Measurements from ENCODE around the gene PSTPIP2. TPM values are rescaled to one million over a fixed set of nuclear protein-coding genes. Genes with fewer than 3 reads are reported as not detected.
"Not testable (repeated sequence)": the region's sequence is repeated elsewhere in the genome, so short reads cannot be mapped to it uniquely, and the experiment has no call there.

PSTPIP2 gene
- total and polyA plus RNA-seq, 2 experiments from 2014 or later, result 11.9 to 24.5 TPM

GRCh38 chr18:46095532-46095931 lies 23.5 kb upstream of the PSTPIP2 start:
- Histone ChIP-seq H4K20me1 (ENCODE audit: insufficient read depth, poor library complexity, severe bottlenecking) (peaks cover 22% of the 10 kb centered on the region), H3K4me2 (peak overlapping the region; percentile 75)
- 98% methylated on average over 10 of the region's 10 CpGs for whole genome bisulfite sequencing (ENCODE audit: low lambda C conversion rate, missing lambda C conversion rate)

GRCh38 chr18:46088501-46088900 lies 16.4 kb upstream of the PSTPIP2 start:
- Histone ChIP-seq H3K4me1 (ENCODE audit: insufficient read depth) (peaks cover 23% of the 10 kb centered on the region), H3K79me2 (peaks cover 58% of the 10 kb centered on the region), H3K27ac (peak overlapping the region; percentile 81), H3K4me2 (peak overlapping the region; percentile 39), H3K36me3 (replicated peaks; ENCODE audit: insufficient read depth, low read depth) (peaks cover 22% of the 10 kb centered on the region)
- DNase-seq (ENCODE audit: low spot score), result peak; percentile 70
- not testable (repeated sequence) for H2AFZ ChIP-seq; H3K9me2 ChIP-seq (replicated peaks; ENCODE audit: insufficient read depth); H4K20me1 ChIP-seq (ENCODE audit: insufficient read depth, poor library complexity, severe bottlenecking); H3K4me3 ChIP-seq; H3K27me3 ChIP-seq; H3K9me3 ChIP-seq (ENCODE audit: low read depth)
- 28% methylated on average over 8 of the region's 8 CpGs for WGBS (ENCODE audit: low lambda C conversion rate, missing lambda C conversion rate)

More at GRCh38 chr18:46095532-46095931, 23.5 kb upstream of the PSTPIP2 start:
- Histone ChIP-seq H3K4me1 (ENCODE audit: insufficient read depth) (peaks cover 12% of the 10 kb centered on the region), H2AFZ (no peak overlapping the region), H3K79me2 (peaks cover 79% of the 10 kb centered on the region), H3K27ac (no peak overlapping the region), H3K36me3 (replicated peaks; ENCODE audit: insufficient read depth, low read depth) (peaks cover under 1% of the 10 kb centered on the region), H3K27me3 (no peaks in the 10 kb centered on the region), H3K9me2 (replicated peaks; ENCODE audit: insufficient read depth) (no peaks in the 10 kb centered on the region), H3K9me3 (ENCODE audit: low read depth) (no peaks in the 10 kb centered on the region), H3K4me3 (no peak overlapping the region)
- DNase-seq (ENCODE audit: low spot score), result no peak
- no peak for TF ChIP-seq CTCF (IDR thresholded peaks at IDR 0.05; ENCODE audit: poor library complexity)
- TF ChIP-seq EZH2phosphoT487 (IDR thresholded peaks at IDR 0.05; ENCODE audit: low read depth, severe bottlenecking, unreplicated experiment), result no peak
- no peak for TF ChIP-seq EZH2 (IDR thresholded peaks at IDR 0.05; ENCODE audit: borderline replicate concordance)

GRCh38 chr18:46084431-46084830 lies 12.4 kb upstream of the PSTPIP2 start:
- peaks cover 26% of the 10 kb centered on the region for H3K79me2 ChIP-seq
- no peaks in the 10 kb centered on the region for H3K27me3 ChIP-seq
- peaks cover 24% of the 10 kb centered on the region for H3K4me1 ChIP-seq (ENCODE audit: insufficient read depth)
- no peak overlapping the region for H3K4me2 ChIP-seq
- H3K9me2 ChIP-seq (replicated peaks; ENCODE audit: insufficient read depth), result no peaks in the 10 kb centered on the region
- no peak for DNase-seq (ENCODE audit: low spot score)
- no peaks in the 10 kb centered on the region for H4K20me1 ChIP-seq (ENCODE audit: insufficient read depth, poor library complexity, severe bottlenecking)
- WGBS (ENCODE audit: low lambda C conversion rate, missing lambda C conversion rate), result 70% methylated on average over 2 of the region's 2 CpGs
- H2AFZ ChIP-seq, result no peak overlapping the region
- peaks cover 14% of the 10 kb centered on the region for H3K36me3 ChIP-seq (replicated peaks; ENCODE audit: insufficient read depth, low read depth)
- peak overlapping the region; percentile 3 for H3K27ac ChIP-seq
- no peak overlapping the region for H3K4me3 ChIP-seq
- H3K9me3 ChIP-seq (ENCODE audit: low read depth), result no peaks in the 10 kb centered on the region
- TF ChIP-seq EZH2 (IDR thresholded peaks at IDR 0.05; ENCODE audit: borderline replicate concordance) (no peak), EZH2phosphoT487 (IDR thresholded peaks at IDR 0.05; ENCODE audit: low read depth, severe bottlenecking, unreplicated experiment) (no peak), CTCF (IDR thresholded peaks at IDR 0.05; ENCODE audit: poor library complexity) (no peak)

GRCh38 chr18:46080156-46080555 lies 8.1 kb upstream of the PSTPIP2 start:
- Histone ChIP-seq H3K27me3 (no peaks in the 10 kb centered on the region), H3K4me2 (peak overlapping the region; percentile 18), H3K36me3 (replicated peaks; ENCODE audit: insufficient read depth, low read depth) (no peaks in the 10 kb centered on the region), H2AFZ (no peak overlapping the region), H3K4me1 (ENCODE audit: insufficient read depth) (peaks cover 10% of the 10 kb centered on the region), H3K79me2 (peaks cover 5% of the 10 kb centered on the region), H3K9me2 (replicated peaks; ENCODE audit: insufficient read depth) (no peaks in the 10 kb centered on the region), H3K9me3 (ENCODE audit: low read depth) (no peaks in the 10 kb centered on the region), H3K27ac (peak overlapping the region; percentile 65), H3K4me3 (no peak overlapping the region), H4K20me1 (ENCODE audit: insufficient read depth, poor library complexity, severe bottlenecking) (no peaks in the 10 kb centered on the region)
- no peak for DNase-seq (ENCODE audit: low spot score)
- WGBS (ENCODE audit: low lambda C conversion rate, missing lambda C conversion rate), result 61% methylated on average over 1 of the region's 1 CpG
- no peak for TF ChIP-seq CTCF (IDR thresholded peaks at IDR 0.05; ENCODE audit: poor library complexity)

All from hepatocyte (in vitro differentiated cells).